Osteoblast (primary cell): ENCODE results near the gene SDHC. TPM values are rescaled to one million over a fixed set of nuclear protein-coding genes. Genes with fewer than 3 reads are reported as not detected.

Experiments used
- DNase-seq: peaks from one replicate; pipeline ENCODE4 v3.0.0; 2011; ENCODE audit warnings: low spot score, mixed read lengths; ENCODE audit not compliant: insufficient read length; ENCODE audit errors: missing footprints
- H2AFZ ChIP-seq: 2 replicates; pipeline ENCODE4 v1.6.0; 2011; ENCODE audit warnings: mild to moderate bottlenecking, low read length
- H3K27ac ChIP-seq: 2 replicates; pipeline ENCODE4 v1.5.1; 2011; ENCODE audit warnings: mild to moderate bottlenecking, low read depth, low read length, moderate library complexity
- H3K27me3 ChIP-seq: 2 replicates; pipeline ENCODE4 v1.6.0; 2012; ENCODE audit warnings: mild to moderate bottlenecking, control low read depth, inconsistent platforms, low read length, moderate library complexity; ENCODE audit not compliant: insufficient read depth
- H3K36me3 ChIP-seq: 2 replicates; pipeline ENCODE4 v1.5.1; 2011; ENCODE audit warnings: mild to moderate bottlenecking, low read length, control low read depth, moderate library complexity; ENCODE audit not compliant: insufficient read depth
- H3K4me1 ChIP-seq: 2 replicates; pipeline ENCODE4 v1.5.1; 2011; ENCODE audit warnings: mild to moderate bottlenecking, low read length, control low read depth, moderate library complexity; ENCODE audit not compliant: insufficient read depth
- H3K4me2 ChIP-seq: 2 replicates; pipeline ENCODE4 v1.6.0; 2011; ENCODE audit warnings: mild to moderate bottlenecking, low read length; ENCODE audit not compliant: insufficient read depth
- H3K4me3 ChIP-seq: fragments of 200-600 bp; sonication (generic); 3 replicates; pipeline ENCODE4 v1.5.1; 2012; ENCODE audit warnings: mild to moderate bottlenecking, low read length, inconsistent platforms; ENCODE audit not compliant: insufficient read depth
- H3K79me2 ChIP-seq: 2 replicates; pipeline ENCODE4 v1.6.0; 2012; ENCODE audit warnings: mild to moderate bottlenecking, low read length, control low read depth, inconsistent platforms; ENCODE audit not compliant: insufficient read depth
- H3K9me3 ChIP-seq: 2 replicates; pipeline ENCODE4 v1.5.1; 2011; ENCODE audit warnings: low read depth, low read length, control low read depth
- H4K20me1 ChIP-seq: 2 replicates; pipeline ENCODE4 v1.6.0; 2012; ENCODE audit warnings: mild to moderate bottlenecking, low read length, control low read depth; ENCODE audit not compliant: insufficient read depth
- CTCF ChIP-seq: IDR thresholded peaks from 2 replicates; pipeline ENCODE4 v1.5.1; 2011; ENCODE audit warnings: mild to moderate bottlenecking, low read depth, low read length, moderate library complexity; ENCODE audit errors: extremely low read depth
- total RNA-seq: library from RNA; depleted of rRNA; stranded (reverse); fragments of >200 nt; gene quantifications from 2 replicates; pipeline ENCODE4 v1.2.3, GENCODE V29; 2012

SDHC gene
- total RNA-seq, 1 donor = 20.3 TPM

DNA sequence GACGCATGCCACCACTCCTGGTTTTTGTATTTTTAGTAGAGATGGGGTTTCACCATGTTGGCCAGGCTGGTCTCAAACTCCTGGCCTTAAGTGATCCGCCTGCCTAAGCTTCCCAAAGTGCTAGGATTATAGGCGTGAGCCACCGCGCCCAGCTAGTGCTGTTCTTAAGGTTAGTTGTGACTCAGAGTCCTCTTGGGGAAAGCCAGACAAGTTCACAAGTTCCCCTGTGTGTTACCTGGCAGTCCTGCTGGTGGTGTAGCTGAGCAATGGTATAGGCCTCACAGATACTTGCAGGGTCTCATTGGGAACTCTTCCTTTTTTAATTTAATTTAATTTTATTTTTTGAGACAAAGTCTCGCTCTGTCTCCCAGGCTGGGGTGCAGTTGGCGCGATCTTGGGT, 42.9 kb downstream of the SDHC start:
- no peaks in the 10 kb centered on the region for H3K4me1 ChIP-seq
- TF ChIP-seq CTCF = no peak
- no peak overlapping the region for H3K4me3 ChIP-seq
- H2AFZ ChIP-seq = no peak overlapping the region
- peaks cover 4% of the 10 kb centered on the region for H3K79me2 ChIP-seq
- no peaks in the 10 kb centered on the region for H3K27me3 ChIP-seq
- H3K27ac ChIP-seq = no peak overlapping the region
- no peaks in the 10 kb centered on the region for H4K20me1 ChIP-seq
- no peak overlapping the region for H3K4me2 ChIP-seq
- H3K36me3 ChIP-seq = peaks cover 4% of the 10 kb centered on the region
- no peak for DNase-seq
- no peaks in the 10 kb centered on the region for H3K9me3 ChIP-seq

- TF ChIP-seq CTCF = no peak
Measured at GRCh38 chr1:161359291-161359690, 45.1 kb downstream of the SDHC start.

DNA sequence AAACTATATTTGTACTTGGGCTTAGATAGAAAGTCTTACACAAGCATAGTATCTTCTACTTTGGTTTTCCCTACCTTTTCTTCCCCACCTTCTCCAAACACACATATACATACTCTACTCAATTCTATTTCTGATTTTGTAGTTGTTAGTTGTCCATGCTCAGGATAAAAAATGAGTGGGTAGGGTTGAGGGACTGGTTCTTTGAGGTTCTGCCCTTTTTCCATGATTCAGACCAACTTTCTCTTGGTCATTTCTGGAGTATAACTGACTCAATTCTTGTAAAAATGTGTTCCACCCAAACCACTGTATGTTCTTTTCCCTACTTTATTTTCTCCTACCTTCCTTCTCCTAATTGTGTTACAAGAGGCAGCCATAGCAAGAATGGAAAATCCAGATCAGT, 50.2 kb downstream of the SDHC start:
- no peak for TF ChIP-seq CTCF
- Histone ChIP-seq H3K36me3 (peaks cover 25% of the 10 kb centered on the region), H3K27me3 (no peaks in the 10 kb centered on the region), H3K4me2 (no peak overlapping the region), H3K9me3 (no peaks in the 10 kb centered on the region), H4K20me1 (no peaks in the 10 kb centered on the region), H3K4me3 (no peak overlapping the region), H3K4me1 (peaks cover 4% of the 10 kb centered on the region), H2AFZ (no peak overlapping the region), H3K27ac (no peak overlapping the region), H3K79me2 (no peaks in the 10 kb centered on the region)
- DNase-seq = no peak

More at GRCh38 chr1:161359291-161359690, 45.1 kb downstream of the SDHC start:
- Histone ChIP-seq H4K20me1 (no peaks in the 10 kb centered on the region), H3K36me3 (peaks cover 6% of the 10 kb centered on the region), H2AFZ (no peak overlapping the region), H3K27me3 (no peaks in the 10 kb centered on the region), H3K4me3 (no peak overlapping the region), H3K9me3 (no peaks in the 10 kb centered on the region), H3K27ac (no peak overlapping the region), H3K79me2 (peaks cover under 1% of the 10 kb centered on the region), H3K4me2 (no peak overlapping the region), H3K4me1 (no peaks in the 10 kb centered on the region)
- no peak for DNase-seq

DNA sequence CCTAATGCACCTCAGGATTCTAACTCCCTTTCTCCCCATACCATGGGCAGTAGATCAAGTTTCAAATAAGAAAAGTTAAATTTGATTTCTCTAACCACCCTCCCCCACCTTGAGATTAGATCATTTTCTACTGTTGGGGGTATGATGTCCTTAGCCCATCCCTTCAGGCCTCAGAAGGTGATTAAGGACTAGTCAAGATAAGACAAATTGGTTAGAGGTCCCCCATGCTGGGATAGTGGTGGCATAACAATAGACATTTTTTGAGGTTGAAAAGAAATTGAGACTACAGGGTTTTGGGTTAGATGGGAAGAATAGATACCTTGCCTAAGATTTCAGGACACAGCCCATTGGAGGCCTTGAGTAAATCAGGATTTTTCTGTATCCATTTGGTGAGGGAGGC, 51.0 kb downstream of the SDHC start:
- Histone ChIP-seq H4K20me1 (no peaks in the 10 kb centered on the region), H3K79me2 (no peaks in the 10 kb centered on the region), H3K27ac (no peak overlapping the region), H2AFZ (no peak overlapping the region), H3K27me3 (no peaks in the 10 kb centered on the region), H3K4me3 (no peak overlapping the region), H3K4me1 (peaks cover 4% of the 10 kb centered on the region), H3K36me3 (peaks cover 25% of the 10 kb centered on the region), H3K9me3 (no peaks in the 10 kb centered on the region), H3K4me2 (no peak overlapping the region)
- no peak for DNase-seq
- no peak for TF ChIP-seq CTCF
